ENCODE data around the gene NBPF9. TPM values are rescaled to one million over a fixed set of nuclear protein-coding genes. Genes with fewer than 3 reads are reported as not detected.
"Not testable (repeated sequence)": the region's sequence is repeated elsewhere in the genome, so short reads cannot be mapped to it uniquely, and the experiment has no call there.

Gene NBPF9
- total RNA-seq, 1 donor from 2014 or later, result 14.6 TPM

DNA sequence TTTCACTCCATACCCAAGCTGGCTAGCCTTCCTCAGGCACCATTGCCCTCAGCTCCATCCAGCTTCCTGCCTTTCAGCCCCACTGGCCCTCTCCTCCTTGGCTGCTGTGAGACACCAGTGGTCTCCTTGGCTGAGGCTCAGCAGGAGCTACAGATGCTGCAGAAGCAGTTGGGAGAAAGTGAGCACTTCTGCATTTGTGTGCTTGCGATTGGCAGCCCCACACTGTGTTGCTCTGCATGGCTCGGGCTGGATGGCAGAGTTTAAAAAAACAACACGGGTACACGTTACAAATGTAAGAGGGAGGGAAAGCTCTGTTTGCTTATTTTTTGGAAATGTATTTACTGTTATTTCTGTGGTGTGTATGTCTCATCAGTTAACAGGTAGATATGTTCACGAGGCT lies 90.8 kb downstream of the NBPF9 start:
- not testable (repeated sequence) for DNase-seq

DNA sequence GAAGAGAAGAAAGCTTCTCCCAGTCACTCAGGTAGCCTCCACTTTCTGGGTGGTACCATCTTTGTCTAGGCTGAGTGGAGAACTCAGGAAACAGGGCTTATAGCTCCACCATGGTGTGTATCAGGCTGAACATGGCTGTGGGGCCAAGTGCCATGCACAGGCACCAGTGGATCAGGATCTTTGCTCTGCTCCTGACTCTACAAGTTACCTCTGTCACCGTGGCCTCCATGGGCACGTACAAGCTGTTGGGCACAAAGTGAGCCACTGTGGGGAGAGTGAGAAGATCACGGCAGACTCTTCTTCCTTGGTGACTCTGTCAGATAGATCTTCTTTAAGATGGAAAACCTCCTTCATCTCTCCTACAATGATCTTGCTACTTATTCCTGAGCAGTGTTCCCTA lies 93.6 kb downstream of the NBPF9 start:
- DNase-seq, result not testable (repeated sequence)

DNA sequence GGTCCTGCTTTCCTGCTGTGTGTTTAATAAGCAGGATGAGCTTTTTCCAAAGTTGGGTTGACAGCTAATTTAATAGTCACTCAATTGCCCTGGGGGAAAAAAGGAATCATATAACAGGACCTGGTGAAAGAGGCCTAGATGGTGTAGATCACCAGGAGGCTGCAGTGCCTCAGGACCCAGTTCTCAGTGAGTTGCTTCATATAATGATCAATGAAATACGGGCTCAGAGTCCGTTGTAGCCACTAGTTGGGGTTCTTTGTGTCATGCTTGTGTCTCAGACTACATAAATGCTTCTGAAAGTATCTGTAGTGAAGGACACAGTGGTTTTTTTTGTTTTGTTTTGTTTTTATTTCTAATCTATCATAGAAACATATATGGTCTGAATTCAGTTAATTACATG lies 94.6 kb downstream of the NBPF9 start:
- not testable (repeated sequence) for DNase-seq

DNA sequence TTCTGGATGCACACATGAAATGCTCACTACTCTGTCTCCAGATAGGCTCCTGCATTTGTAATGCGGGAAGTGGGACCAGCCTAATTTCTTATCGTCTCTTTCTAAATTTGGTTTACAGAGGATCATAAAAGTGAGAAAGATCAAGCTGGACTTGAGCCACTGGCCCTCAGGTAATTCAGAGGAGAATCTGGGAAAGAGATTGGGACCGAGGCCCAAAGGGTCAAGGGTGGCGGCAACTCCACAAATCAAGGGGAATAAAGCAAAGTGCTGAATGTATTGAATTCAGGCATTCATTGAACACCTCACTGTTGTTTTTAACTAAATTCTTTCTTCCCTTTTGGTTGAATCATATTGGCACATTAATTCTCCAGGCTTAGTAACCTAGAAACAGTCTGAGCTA lies 95.0 kb downstream of the NBPF9 start:
- DNase-seq, result not testable (repeated sequence)

Data from tongue (tissue), 2 donors.